OCI-LY3 (cell line): ENCODE measurements around the gene ARHGEF4.

Experiments
- EZH2phosphoT487 ChIP-seq: fragments of 200-600 bp; shearing (Covaris generic); IDR thresholded peaks from 2 replicates; pipeline ENCODE4 v1.6.1; 2018; ENCODE audit warnings: antibody characterized with exemption, mixed run types, low read depth
- TF ChIP-seq, protein P1 (sequence below): fragments of 200-600, 300-600 bp; sonication (generic); IDR thresholded peaks from 2 replicates; pipeline ENCODE4 v1.5.1; 2014; ENCODE audit warnings: antibody characterized with exemption, low read length, low read depth

GRCh38 chr2:131052741-131053263, 216.1 kb downstream of the ARHGEF4 start:
- TF ChIP-seq, protein P1, sequence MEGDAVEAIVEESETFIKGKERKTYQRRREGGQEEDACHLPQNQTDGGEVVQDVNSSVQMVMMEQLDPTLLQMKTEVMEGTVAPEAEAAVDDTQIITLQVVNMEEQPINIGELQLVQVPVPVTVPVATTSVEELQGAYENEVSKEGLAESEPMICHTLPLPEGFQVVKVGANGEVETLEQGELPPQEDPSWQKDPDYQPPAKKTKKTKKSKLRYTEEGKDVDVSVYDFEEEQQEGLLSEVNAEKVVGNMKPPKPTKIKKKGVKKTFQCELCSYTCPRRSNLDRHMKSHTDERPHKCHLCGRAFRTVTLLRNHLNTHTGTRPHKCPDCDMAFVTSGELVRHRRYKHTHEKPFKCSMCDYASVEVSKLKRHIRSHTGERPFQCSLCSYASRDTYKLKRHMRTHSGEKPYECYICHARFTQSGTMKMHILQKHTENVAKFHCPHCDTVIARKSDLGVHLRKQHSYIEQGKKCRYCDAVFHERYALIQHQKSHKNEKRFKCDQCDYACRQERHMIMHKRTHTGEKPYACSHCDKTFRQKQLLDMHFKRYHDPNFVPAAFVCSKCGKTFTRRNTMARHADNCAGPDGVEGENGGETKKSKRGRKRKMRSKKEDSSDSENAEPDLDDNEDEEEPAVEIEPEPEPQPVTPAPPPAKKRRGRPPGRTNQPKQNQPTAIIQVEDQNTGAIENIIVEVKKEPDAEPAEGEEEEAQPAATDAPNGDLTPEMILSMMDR: no peak
- TF ChIP-seq EZH2phosphoT487: no peak
